ENCODE results near the gene SLC35G2.

DNA sequence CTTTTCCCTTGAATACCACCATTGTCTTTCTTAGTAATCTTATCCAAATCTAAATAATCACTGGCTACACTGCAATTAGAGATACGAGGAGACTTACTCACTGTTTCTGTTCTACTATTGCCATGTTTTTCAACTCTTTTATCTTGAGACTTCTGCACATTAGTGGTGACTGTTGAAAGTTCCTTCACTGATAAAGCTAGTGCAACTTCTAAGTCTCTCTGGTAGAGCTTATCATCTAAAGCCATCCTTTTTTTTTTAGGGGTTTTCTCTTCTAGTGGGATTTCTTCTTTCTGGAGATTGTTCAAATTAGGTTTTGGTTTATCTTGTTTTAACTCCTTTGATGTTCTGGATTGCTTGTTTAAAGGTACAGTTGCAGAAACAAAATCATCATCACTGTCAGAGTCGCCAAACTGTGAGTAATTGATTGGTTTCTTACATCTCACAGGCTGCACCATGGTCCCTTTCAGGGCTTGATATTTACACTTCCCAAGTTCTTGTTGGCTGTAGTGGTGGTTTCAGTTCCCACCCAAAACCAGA lies 80.8 kb downstream of the SLC35G2 start:
- TF ChIP-seq, protein P1, sequence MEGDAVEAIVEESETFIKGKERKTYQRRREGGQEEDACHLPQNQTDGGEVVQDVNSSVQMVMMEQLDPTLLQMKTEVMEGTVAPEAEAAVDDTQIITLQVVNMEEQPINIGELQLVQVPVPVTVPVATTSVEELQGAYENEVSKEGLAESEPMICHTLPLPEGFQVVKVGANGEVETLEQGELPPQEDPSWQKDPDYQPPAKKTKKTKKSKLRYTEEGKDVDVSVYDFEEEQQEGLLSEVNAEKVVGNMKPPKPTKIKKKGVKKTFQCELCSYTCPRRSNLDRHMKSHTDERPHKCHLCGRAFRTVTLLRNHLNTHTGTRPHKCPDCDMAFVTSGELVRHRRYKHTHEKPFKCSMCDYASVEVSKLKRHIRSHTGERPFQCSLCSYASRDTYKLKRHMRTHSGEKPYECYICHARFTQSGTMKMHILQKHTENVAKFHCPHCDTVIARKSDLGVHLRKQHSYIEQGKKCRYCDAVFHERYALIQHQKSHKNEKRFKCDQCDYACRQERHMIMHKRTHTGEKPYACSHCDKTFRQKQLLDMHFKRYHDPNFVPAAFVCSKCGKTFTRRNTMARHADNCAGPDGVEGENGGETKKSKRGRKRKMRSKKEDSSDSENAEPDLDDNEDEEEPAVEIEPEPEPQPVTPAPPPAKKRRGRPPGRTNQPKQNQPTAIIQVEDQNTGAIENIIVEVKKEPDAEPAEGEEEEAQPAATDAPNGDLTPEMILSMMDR (IDR thresholded peaks at IDR 0.05): no peak
- TF ChIP-seq POLR2AphosphoS5 (IDR thresholded peaks at IDR 0.05) (no peak), POLR2A (IDR thresholded peaks at IDR 0.05) (no peak), EP300 (IDR thresholded peaks at IDR 0.05) (no peak)

All from gastroesophageal sphincter (tissue), 3 donors.